Hepatocyte (in vitro differentiated cells): ENCODE results near the gene PISD.

Experiments
- CTCF ChIP-seq: fragments of 200-600 bp; sonication (generic); IDR thresholded peaks from 2 replicates; pipeline ENCODE4 v1.5.1; 2016; ENCODE audit warnings: antibody characterized with exemption, mild to moderate bottlenecking; ENCODE audit not compliant: poor library complexity
- EZH2 ChIP-seq: fragments of 200-600 bp; sonication (generic); IDR thresholded peaks from 2 replicates; pipeline ENCODE4 v1.6.1; 2016; ENCODE audit warnings: antibody characterized with exemption, mild to moderate bottlenecking, borderline replicate concordance
- EZH2phosphoT487 ChIP-seq: fragments of 200-600 bp; sonication (generic); IDR thresholded peaks from one replicate; pipeline ENCODE4 v1.6.1; 2018; ENCODE audit warnings: antibody characterized with exemption, mild to moderate bottlenecking, low read depth, moderate library complexity; ENCODE audit not compliant: unreplicated experiment, severe bottlenecking

- TF ChIP-seq CTCF (no peak), EZH2phosphoT487 (no peak), EZH2 (no peak)
These were observed 47.1 kb downstream of the PISD start for GRCh38 chr22:31614781-31615490.
